Caco-2 (cell line): ENCODE data around the gene S100A4. TPM values are rescaled to one million over a fixed set of nuclear protein-coding genes. Genes with fewer than 3 reads are reported as not detected.
A peak's percentile ranks its signal among the peaks of the same experiment; 100 is the strongest.

Experiments used
- BruUV-seq: library from RNA; stranded (reverse); fragments of 400-500 nt; replicated peaks from 2 replicates; lab custom pipeline; 2021; lab: Mats Ljungman, UMichigan
- CTCF ChIA-PET: fragments of 300-600 bp; sonication (Branson Sonifier 250); formaldehyde crosslinking; loops from one replicate; lab custom pipeline; 2022; ENCODE audit warnings: antibody characterized with exemption; lab: Charles Lee
- POLR2A ChIA-PET: fragments of 300-600 bp; sonication (Branson Sonifier 250); formaldehyde crosslinking; loops from one replicate; lab custom pipeline; 2022; ENCODE audit warnings: antibody characterized with exemption; lab: Charles Lee
- DNase-seq, 2 experiments: peaks; one replicate each; pipeline versions ENCODE4 v3.0.0 to v3.0.0-alpha.2; 2020 to 2022
- H3K27me3 ChIP-seq: replicated peaks from 2 replicates; pipeline ENCODE4 v1.6.0; 2011; ENCODE audit warnings: low read length; ENCODE audit not compliant: control insufficient read depth, insufficient read depth
- H3K36me3 ChIP-seq: 2 replicates; pipeline ENCODE4 v1.5.1; 2011; ENCODE audit warnings: low read length; ENCODE audit not compliant: control insufficient read depth, insufficient read depth
- H3K4me1 ChIP-seq: fragments of 250-450 bp; sonication (Bioruptor Pico); 2 replicates; pipeline ENCODE4 v1.5.1; 2020; ENCODE audit warnings: mild to moderate bottlenecking
- H3K4me3 ChIP-seq: 2 replicates; pipeline ENCODE4 v1.5.1; 2011; ENCODE audit warnings: low read depth, mild to moderate bottlenecking, control low read depth, low read length
- H3K9me3 ChIP-seq: fragments of 250-450 bp; sonication (Bioruptor Pico); 2 replicates; pipeline ENCODE4 v1.5.1; 2020; ENCODE audit warnings: mild to moderate bottlenecking, moderate library complexity
- H3K27ac Mint-ChIP-seq: one replicate; pipeline ENCODE4 v1.8.0; 2022; ENCODE audit warnings: mixed read lengths; ENCODE audit not compliant: unreplicated experiment
- H3K27me3 Mint-ChIP-seq: one replicate; pipeline ENCODE4 v1.8.0; 2022; ENCODE audit warnings: mixed read lengths; ENCODE audit not compliant: insufficient read depth, unreplicated experiment
- H3K36me3 Mint-ChIP-seq: one replicate; pipeline ENCODE4 v1.8.0; 2022; ENCODE audit warnings: mild to moderate bottlenecking, mixed read lengths; ENCODE audit not compliant: insufficient read depth, unreplicated experiment
- H3K4me1 Mint-ChIP-seq: one replicate; pipeline ENCODE4 v1.8.0; 2022; ENCODE audit warnings: low read depth, mixed read lengths; ENCODE audit not compliant: unreplicated experiment
- H3K4me3 Mint-ChIP-seq: one replicate; pipeline ENCODE4 v1.8.0; 2022; ENCODE audit warnings: mild to moderate bottlenecking, moderate library complexity, mixed read lengths; ENCODE audit not compliant: unreplicated experiment
- H3K9me3 Mint-ChIP-seq: one replicate; pipeline ENCODE4 v1.8.0; 2022; ENCODE audit warnings: mixed read lengths; ENCODE audit not compliant: unreplicated experiment
- intact Hi-C: fragments of 100-400 bp; cut with micrococcal nuclease; formaldehyde crosslinking; loops from one replicate; pipeline ENCODE4 v1.10.0; 2022; ENCODE audit not compliant: unreplicated experiment
- total RNA-seq: library from RNA; stranded (reverse); gene quantifications from 2 replicates; pipeline ENCODE4 v1.2.3, GENCODE V29; 2022
- TF ChIP-seq, protein P1 (sequence below), 2 experiments: fragments of 200-600 bp in 1 of 2; IDR thresholded peaks; 1 replicate in 1 of 2; 2 replicates in 1 of 2; pipeline versions ENCODE4 v1.5.1 to v1.8.0; 2011 to 2022; ENCODE audit warnings: antibody characterized with exemption in 1 of 2, control low read depth in 1 of 2, inconsistent platforms in 1 of 2, low read depth in 1 of 2, low read length in 1 of 2, mild to moderate bottlenecking in 1 of 2, moderate library complexity in 1 of 2; ENCODE audit not compliant: insufficient read depth in 1 of 2, severe bottlenecking in 1 of 2, unreplicated experiment in 1 of 2

The S100A4 gene
- total RNA-seq, 1 experiment from 2014 or later = 53.6 TPM

DNA sequence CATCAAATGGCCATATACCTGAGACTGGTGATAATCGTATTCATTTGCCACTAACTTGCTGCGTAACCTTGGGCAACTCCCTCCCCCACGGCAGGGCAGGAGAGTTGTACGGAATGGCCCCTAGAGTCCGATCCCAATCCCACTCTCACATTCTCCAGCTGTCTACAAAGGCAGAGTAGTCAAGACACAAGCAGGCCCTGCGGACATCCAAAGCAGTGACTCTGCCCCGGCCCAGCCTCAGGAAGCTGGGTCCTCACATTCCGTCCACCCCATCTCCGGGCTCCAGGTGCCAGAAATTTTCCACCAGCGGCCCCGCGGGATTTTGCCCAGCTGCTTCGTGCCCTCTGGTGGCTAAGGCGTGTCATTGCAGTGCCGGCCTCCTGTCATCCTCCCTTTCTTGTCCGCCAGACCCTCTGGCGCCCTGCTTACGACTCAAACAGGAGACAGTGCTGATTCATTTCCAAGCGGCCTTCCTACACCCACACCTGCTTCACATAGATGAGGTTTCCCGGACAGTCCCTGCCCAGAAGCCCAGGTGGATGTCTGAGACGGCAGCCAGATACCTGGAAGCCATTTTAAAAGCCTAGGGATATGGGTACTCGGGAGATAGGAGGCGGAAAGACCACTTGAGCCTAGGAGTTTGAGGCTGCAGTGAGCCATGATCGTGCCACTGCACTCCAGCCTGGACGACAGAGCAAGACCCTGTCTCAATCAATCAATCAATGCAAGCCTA lies 22.9 kb upstream of the S100A4 start:
- DNase-seq = peak; percentile 94
- Histone ChIP-seq H3K36me3 (no peaks in the 10 kb centered on the region), H3K4me1 (peaks cover 67% of the 10 kb centered on the region), H3K4me3 (no peak overlapping the region), H3K27me3 (no peaks in the 10 kb centered on the region), H3K9me3 (no peaks in the 10 kb centered on the region)
- Mint-ChIP-seq H3K9me3 (no peaks in the 10 kb centered on the region), H3K4me3 (peak overlapping the region; percentile 46), H3K27me3 (no peaks in the 10 kb centered on the region), H3K4me1 (peaks cover 71% of the 10 kb centered on the region), H3K27ac (peak overlapping the region; percentile 98), H3K36me3 (peaks cover 15% of the 10 kb centered on the region)
- CTCF ChIA-PET = interaction anchor here (0.7 to 2.0 kb wide), 13 partner anchors 9 to 61 kb away, joined by 3 to 22 read pairs (median 7); partner anchors contain the start of genes S100A13, S100A16, S100A4 and S100A6
- intact Hi-C loops = loop anchor here (1.0 to 10.0 kb wide), 3 partner anchors 35 to 214 kb away; partner anchors contain the start of gene S100A9
- POLR2A ChIA-PET = interaction anchor here (0.6 to 1.7 kb wide), 5 partner anchors 11 to 59 kb away, joined by 3 to 6 read pairs (median 5); partner anchors contain the start of genes S100A13, S100A14, S100A16 and S100A4
- TF ChIP-seq, protein P1, sequence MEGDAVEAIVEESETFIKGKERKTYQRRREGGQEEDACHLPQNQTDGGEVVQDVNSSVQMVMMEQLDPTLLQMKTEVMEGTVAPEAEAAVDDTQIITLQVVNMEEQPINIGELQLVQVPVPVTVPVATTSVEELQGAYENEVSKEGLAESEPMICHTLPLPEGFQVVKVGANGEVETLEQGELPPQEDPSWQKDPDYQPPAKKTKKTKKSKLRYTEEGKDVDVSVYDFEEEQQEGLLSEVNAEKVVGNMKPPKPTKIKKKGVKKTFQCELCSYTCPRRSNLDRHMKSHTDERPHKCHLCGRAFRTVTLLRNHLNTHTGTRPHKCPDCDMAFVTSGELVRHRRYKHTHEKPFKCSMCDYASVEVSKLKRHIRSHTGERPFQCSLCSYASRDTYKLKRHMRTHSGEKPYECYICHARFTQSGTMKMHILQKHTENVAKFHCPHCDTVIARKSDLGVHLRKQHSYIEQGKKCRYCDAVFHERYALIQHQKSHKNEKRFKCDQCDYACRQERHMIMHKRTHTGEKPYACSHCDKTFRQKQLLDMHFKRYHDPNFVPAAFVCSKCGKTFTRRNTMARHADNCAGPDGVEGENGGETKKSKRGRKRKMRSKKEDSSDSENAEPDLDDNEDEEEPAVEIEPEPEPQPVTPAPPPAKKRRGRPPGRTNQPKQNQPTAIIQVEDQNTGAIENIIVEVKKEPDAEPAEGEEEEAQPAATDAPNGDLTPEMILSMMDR (IDR thresholded peaks at IDR 0.05; ENCODE audit: insufficient read depth in 1 of 2, low read depth in 1 of 2, low read length in 1 of 2, severe bottlenecking in 1 of 2, unreplicated experiment in 1 of 2) = peak; percentile 96 to 98
- no TSS peak for BruUV-seq

DNA sequence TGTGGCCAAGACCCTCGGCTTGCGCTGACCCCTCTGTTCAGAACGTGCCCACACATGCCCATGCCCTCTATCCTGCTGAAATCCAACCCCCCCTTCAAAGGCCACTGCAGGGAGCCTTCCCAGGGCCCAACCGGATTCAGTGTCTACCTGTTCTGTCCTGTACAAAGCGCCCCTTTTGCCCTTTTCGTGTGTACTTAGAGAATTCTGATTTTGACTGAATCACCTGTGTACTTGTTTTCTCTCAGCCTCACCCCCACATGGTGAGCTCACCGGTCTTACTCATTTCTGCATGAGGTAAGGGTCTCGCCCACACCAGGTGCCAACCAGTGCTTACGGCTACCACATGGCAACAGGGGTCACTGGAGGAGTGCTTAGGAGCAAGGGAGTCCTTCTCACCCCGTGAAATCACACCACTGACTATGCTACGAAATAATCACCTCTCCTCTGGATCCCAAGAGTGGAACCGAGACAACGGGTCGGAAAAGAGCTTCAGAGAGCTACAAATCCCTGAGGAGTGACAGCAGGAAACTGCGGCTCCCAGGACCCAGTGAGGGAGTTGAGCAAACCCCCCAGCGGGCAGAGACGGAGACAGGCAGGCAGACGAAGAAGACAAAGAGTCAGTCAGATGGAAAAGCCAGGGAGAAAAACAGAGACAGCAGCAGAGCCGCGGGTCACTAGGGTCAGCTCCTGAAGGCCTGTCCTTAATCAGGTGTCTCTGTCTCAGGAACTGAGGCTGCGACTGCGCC lies 22.2 kb upstream of the S100A4 start:
- no peaks in the 10 kb centered on the region for H3K9me3 ChIP-seq
- H3K27ac Mint-ChIP-seq = peak overlapping the region; percentile 98
- peaks cover 64% of the 10 kb centered on the region for H3K4me1 Mint-ChIP-seq
- no peaks in the 10 kb centered on the region for H3K9me3 Mint-ChIP-seq
- H3K36me3 ChIP-seq = no peaks in the 10 kb centered on the region
- no peaks in the 10 kb centered on the region for H3K27me3 Mint-ChIP-seq
- H3K4me3 ChIP-seq = no peak overlapping the region
- H3K4me1 ChIP-seq = peaks cover 63% of the 10 kb centered on the region
- TF ChIP-seq, protein P1 (IDR thresholded peaks at IDR 0.05; ENCODE audit: insufficient read depth in 1 of 2, low read depth in 1 of 2, low read length in 1 of 2, severe bottlenecking in 1 of 2, unreplicated experiment in 1 of 2) = no peak
- DNase-seq = no peak
- peak overlapping the region; percentile 46 for H3K4me3 Mint-ChIP-seq
- ChIA-PET POLR2A (interaction anchor here (0.6 to 1.7 kb wide), 5 partner anchors 11 to 60 kb away, joined by 3 to 6 read pairs (median 5); partner anchors contain the start of genes S100A13, S100A14, S100A16 and S100A4), CTCF (interaction anchor here (0.7 to 2.0 kb wide), 12 partner anchors 10 to 59 kb away, joined by 3 to 22 read pairs (median 7); partner anchors contain the start of genes S100A13, S100A16, S100A4 and S100A6)
- peaks cover 15% of the 10 kb centered on the region for H3K36me3 Mint-ChIP-seq
- TSS peak; percentile 53 for BruUV-seq
- no peaks in the 10 kb centered on the region for H3K27me3 ChIP-seq
- intact Hi-C loops = loop anchor here (1.0 to 10.0 kb wide), 3 partner anchors 34 to 213 kb away; partner anchors contain the start of gene S100A9
